GM19455 (cell line): ENCODE measurements around the gene SNAP25.

Experiments used
- ATAC-seq: cut with Tn5 transposase; IDR thresholded peaks from one replicate; pipeline ENCODE4 v1.9.1; 2021; ENCODE audit not compliant: unreplicated experiment

SNAP25 gene

GRCh38 chr20:10216146-10216791 lies 2.4 kb upstream of the SNAP25 start:
- ATAC-seq = no peak

- ATAC-seq = no peak
These were observed 764 bp upstream of the SNAP25 start for GRCh38 chr20:10217721-10218410.

- ATAC-seq = no peak
These were observed 792 bp downstream of the SNAP25 start for GRCh38 chr20:10219452-10219791.

- ATAC-seq = no peak
These were observed 1.5 kb downstream of the SNAP25 start for GRCh38 chr20:10219993-10220750.

- no peak for ATAC-seq
These were observed 2.4 kb downstream of the SNAP25 start for GRCh38 chr20:10221021-10221420.

- ATAC-seq = no peak
These were observed 6.9 kb downstream of the SNAP25 start for GRCh38 chr20:10225439-10226060.

- no peak for ATAC-seq
These were observed 9.7 kb downstream of the SNAP25 start for GRCh38 chr20:10228330-10228729.

GRCh38 chr20:10231290-10231689 lies 12.7 kb downstream of the SNAP25 start:
- no peak for ATAC-seq

- ATAC-seq = no peak
These were observed 18.2 kb downstream of the SNAP25 start for GRCh38 chr20:10236540-10237533.

GRCh38 chr20:10239954-10240353 lies 21.3 kb downstream of the SNAP25 start:
- no peak for ATAC-seq

GRCh38 chr20:10240655-10241054 lies 22.0 kb downstream of the SNAP25 start:
- no peak for ATAC-seq

GRCh38 chr20:10242166-10242565 lies 23.5 kb downstream of the SNAP25 start:
- ATAC-seq = no peak

- ATAC-seq = no peak
These were observed 28.8 kb downstream of the SNAP25 start for GRCh38 chr20:10247440-10247839.

GRCh38 chr20:10249048-10249770 lies 30.6 kb downstream of the SNAP25 start:
- ATAC-seq = no peak

GRCh38 chr20:10249822-10250221 lies 31.2 kb downstream of the SNAP25 start:
- no peak for ATAC-seq

GRCh38 chr20:10250902-10251301 lies 32.3 kb downstream of the SNAP25 start:
- ATAC-seq = no peak

GRCh38 chr20:10253780-10254179 lies 35.1 kb downstream of the SNAP25 start:
- no peak for ATAC-seq

- no peak for ATAC-seq
These were observed 37.2 kb downstream of the SNAP25 start for GRCh38 chr20:10255846-10256245.

- ATAC-seq = no peak
These were observed 40.5 kb downstream of the SNAP25 start for GRCh38 chr20:10259166-10259565.

- no peak for ATAC-seq
These were observed 41.7 kb downstream of the SNAP25 start for GRCh38 chr20:10260316-10260715.
